A549 (cell line): ENCODE data around the gene KRTAP4-8. TPM values are rescaled to one million over a fixed set of nuclear protein-coding genes. Genes with fewer than 3 reads are reported as not detected.
"Not testable (repeated sequence)": the region's sequence is repeated elsewhere in the genome, so short reads cannot be mapped to it uniquely, and the experiment has no call there.

Source experiments
- ATAC-seq, 2 experiments: fragments of 200-7000 bp in 1 of 2; fragments of >200 bp in 1 of 2; cut with Nextera tagmentation in 1 of 2; cut with Tn5 transposase in 1 of 2; 3 replicates each; pipeline versions ENCODE4 v1.8.0 to v1.9.1; 2018 to 2020; ENCODE audit warnings: mild to moderate bottlenecking in 1 of 2, moderate library complexity in 1 of 2
- CTCF ChIA-PET: fragments of 300-600 bp; sonication (Branson Sonifier 250); formaldehyde crosslinking; extraction: SDS; loops from one replicate; lab custom pipeline; 2021; ENCODE audit warnings: antibody characterized with exemption, inconsistent platforms; lab: Yijun Ruan, JAX
- POLR2A ChIA-PET: fragments of 350-600 bp; formaldehyde crosslinking; extraction: SDS; loops from one replicate; lab custom pipeline; 2021; ENCODE audit warnings: antibody characterized with exemption, inconsistent platforms; lab: Yijun Ruan, JAX
- DNase-seq, 2 experiments: peaks; one replicate each; pipeline versions ENCODE4 v3.0.0 to v3.0.0-alpha.2; 2011 to 2016; ENCODE audit warnings: low read depth in 1 of 2, low spot score in 1 of 2
- FAIRE-seq: peaks from 2 replicates; lab custom pipeline; 2011; peaks lifted over from hg19 to GRCh38; lab: Jason Lieb, UNC
- H3K27ac ChIP-seq, 2 experiments: fragments of >200 bp; sonication (Bioruptor Twin); formaldehyde crosslinking; 3 replicates each; pipeline ENCODE4 v1.5.1; 2016 to 2017
- H3K4me1 ChIP-seq: fragments of >200 bp; sonication (Bioruptor Twin); formaldehyde crosslinking; 3 replicates; pipeline ENCODE4 v1.6.1; 2016
- H3K4me2 ChIP-seq: fragments of >200 bp; sonication (Bioruptor Twin); formaldehyde crosslinking; 3 replicates; pipeline ENCODE4 v1.6.1; 2016
- H3K4me3 ChIP-seq: fragments of >200 bp; sonication (Bioruptor Twin); formaldehyde crosslinking; 3 replicates; pipeline ENCODE4 v1.5.1; 2016
- H3K9me3 ChIP-seq: fragments of >200 bp; sonication (Bioruptor Twin); formaldehyde crosslinking; 3 replicates; pipeline ENCODE4 v1.6.1; 2016
- CBX2 ChIP-seq: fragments of 200-600 bp; sonication (generic); IDR thresholded peaks from 2 replicates; pipeline ENCODE4 v1.6.1; 2016; ENCODE audit warnings: low read depth, mild to moderate bottlenecking, borderline replicate concordance
- CBX8 ChIP-seq: fragments of 200-600 bp; sonication (generic); IDR thresholded peaks from 2 replicates; pipeline ENCODE4 v1.6.1; 2016
- CHD2 ChIP-seq: fragments of 150-350 bp; IDR thresholded peaks from 2 replicates; pipeline ENCODE4 v1.6.1; 2014; ENCODE audit warnings: low read length; ENCODE audit not compliant: partially characterized antibody
- ESRRA ChIP-seq: fragments of 150-350 bp; IDR thresholded peaks from 2 replicates; pipeline ENCODE4 v1.6.1; 2014; ENCODE audit warnings: mild to moderate bottlenecking, low read length, borderline replicate concordance
- FOSL2 ChIP-seq, 2 experiments: fragments of 450-650 bp in 1 of 2; fragments of >200 bp in 1 of 2; sonication (Bioruptor Twin) in 1 of 2; formaldehyde crosslinking; IDR thresholded peaks; 2 replicates each; pipeline versions ENCODE4 v1.5.0 to v1.6.1; 2016 to 2020; ENCODE audit warnings: mild to moderate bottlenecking in 1 of 2, moderate library complexity in 1 of 2
- GATA3 ChIP-seq: IDR thresholded peaks from 2 replicates; pipeline ENCODE4 v1.6.1; 2012; ENCODE audit warnings: borderline replicate concordance
- HDAC2 ChIP-seq: fragments of 200-600 bp; sonication (generic); IDR thresholded peaks from 2 replicates; pipeline ENCODE4 v1.6.1; 2016
- HEYL ChIP-seq: fragments of 250-450 bp; sonication (Bioruptor Pico); IDR thresholded peaks from 2 replicates; pipeline ENCODE4 v1.8.0; 2021; ENCODE audit warnings: mild to moderate bottlenecking, moderate library complexity
- JUN ChIP-seq, 2 experiments: fragments of >200 bp; sonication (Bioruptor Twin); formaldehyde crosslinking; IDR thresholded peaks; 2 replicates in 1 of 2; 3 replicates in 1 of 2; pipeline ENCODE4 v1.6.1; 2016 to 2017
- JUNB ChIP-seq: fragments of >200 bp; sonication (Bioruptor Twin); formaldehyde crosslinking; IDR thresholded peaks from 2 replicates; pipeline ENCODE4 v1.6.1; 2016
- MAFK ChIP-seq: fragments of 450-650 bp; IDR thresholded peaks from 2 replicates; pipeline ENCODE4 v1.6.1; 2014; ENCODE audit not compliant: partially characterized antibody
- NFE2L2 ChIP-seq: fragments of 150-350 bp; conservative IDR thresholded peaks from 2 replicates; pipeline ENCODE4 v1.6.1; 2014; ENCODE audit warnings: low read length
- NPAS2 ChIP-seq: fragments of 250-450 bp; sonication (Bioruptor Pico); IDR thresholded peaks from 2 replicates; pipeline ENCODE4 v1.8.0; 2022; ENCODE audit warnings: mild to moderate bottlenecking, moderate library complexity, borderline replicate concordance
- NR3C1 ChIP-seq: fragments of >200 bp; sonication (Bioruptor Twin); formaldehyde crosslinking; IDR thresholded peaks from 3 replicates; pipeline ENCODE4 v1.6.1; 2017
- RARB ChIP-seq: fragments of 250-450 bp; sonication (Bioruptor Pico); IDR thresholded peaks from 2 replicates; pipeline ENCODE4 v1.8.0; 2021; ENCODE audit warnings: mild to moderate bottlenecking, moderate library complexity
- SREBF2 ChIP-seq: fragments of 450-650 bp; IDR thresholded peaks from 2 replicates; pipeline ENCODE4 v1.6.1; 2014; ENCODE audit warnings: mild to moderate bottlenecking, moderate library complexity
- ZSCAN20 ChIP-seq: fragments of 250-450 bp; sonication (Bioruptor Pico); IDR thresholded peaks from 2 replicates; pipeline ENCODE4 v1.8.0; 2022; ENCODE audit warnings: mild to moderate bottlenecking, moderate library complexity
- WGBS: methylation state at CpG from one replicate; pipeline ENCODE4 v1.1.6; 2017; ENCODE audit errors: missing lambda C conversion rate; 5-methylcytosine and 5-hydroxymethylcytosine counted together
- polyA plus RNA-seq, 4 experiments: library from polyadenylated mRNA; depleted of rRNA in 3 of 4; stranded (reverse); fragments of >200 nt; fragmentation: RNase III in 1 of 4; extraction: RNeasy Plus Mini Kit Qiagen cat#74134 plus additional on column Dnase treatment in 1 of 4; gene quantifications; 2 replicates in 3 of 4; 3 replicates in 1 of 4; pipeline ENCODE4 v1.2.3, GENCODE V29; 2011 to 2017
- TF ChIP-seq, protein P1 (sequence below): fragments of 250-450 bp; sonication (Bioruptor Pico); IDR thresholded peaks from 2 replicates; pipeline ENCODE4 v1.5.0; 2021; ENCODE audit warnings: mild to moderate bottlenecking, moderate library complexity, borderline replicate concordance
- TF ChIP-seq, protein P2 (sequence below): fragments of >200 bp; sonication (Bioruptor Twin); formaldehyde crosslinking; IDR thresholded peaks from 2 replicates; pipeline ENCODE4 v1.6.1; 2016
- TF ChIP-seq, protein P3 (sequence below): fragments of >200 bp; sonication (Bioruptor Twin); formaldehyde crosslinking; IDR thresholded peaks from 3 replicates; pipeline ENCODE4 v1.6.1; 2016

KRTAP4-8 gene
- polyA plus RNA-seq, 2 of the 4 experiments (the other 2 are of a cell fraction), result not detected

DNA sequence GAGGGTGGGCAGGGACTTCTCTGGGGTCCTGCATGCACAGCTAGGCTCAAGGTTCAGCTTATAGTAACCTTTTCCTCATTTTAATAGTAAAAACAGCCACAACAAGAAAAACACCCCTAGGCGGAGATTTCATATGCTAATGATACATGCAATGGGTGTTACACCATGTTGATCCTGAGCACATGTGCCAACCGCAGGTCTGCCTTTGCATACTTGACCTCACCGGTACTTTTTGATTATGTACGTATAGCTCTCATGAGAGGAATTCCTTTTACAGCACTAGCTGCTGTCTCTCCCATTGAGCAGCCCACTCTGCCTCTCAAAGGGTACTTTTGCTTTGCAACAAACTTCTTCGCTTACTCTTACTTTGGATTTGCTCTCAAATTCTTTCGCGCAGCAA lies 1.9 kb downstream of the KRTAP4-8 start (continued):
- no peak for TF ChIP-seq GATA3
- TF ChIP-seq NR3C1, result no peak
- TF ChIP-seq HEYL (CRISPR knock-in tag), result no peak

DNA sequence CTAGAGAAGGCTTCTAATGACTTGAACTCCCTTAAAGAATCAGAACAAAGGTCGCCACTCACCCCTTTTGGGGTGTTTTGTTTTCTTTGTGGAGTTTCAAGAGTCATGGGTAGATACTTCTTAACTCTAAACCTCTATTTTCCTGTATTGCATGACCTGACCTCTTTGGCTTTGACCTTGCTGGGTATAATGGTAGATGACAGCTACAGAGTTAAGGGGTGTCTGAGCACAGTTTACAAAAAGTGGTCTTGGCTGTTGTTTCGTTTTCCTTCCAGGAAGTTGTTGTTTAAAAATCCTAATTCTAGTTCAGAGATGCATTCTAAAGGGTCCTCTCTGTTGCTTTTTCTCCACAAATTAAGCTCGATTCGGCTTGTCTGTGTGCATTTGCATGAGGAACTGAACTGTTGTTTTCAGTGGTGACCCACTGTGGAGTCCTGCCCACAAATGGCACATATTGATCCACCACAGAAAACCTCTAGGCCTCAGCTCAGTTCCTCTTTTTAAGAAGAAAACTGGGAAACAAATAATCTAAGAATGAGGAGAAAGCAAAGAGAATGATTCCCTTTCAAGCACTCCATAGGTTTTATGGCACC lies 9.1 kb downstream of the KRTAP4-8 start:
- FAIRE-seq, result peak; percentile 65

DNA sequence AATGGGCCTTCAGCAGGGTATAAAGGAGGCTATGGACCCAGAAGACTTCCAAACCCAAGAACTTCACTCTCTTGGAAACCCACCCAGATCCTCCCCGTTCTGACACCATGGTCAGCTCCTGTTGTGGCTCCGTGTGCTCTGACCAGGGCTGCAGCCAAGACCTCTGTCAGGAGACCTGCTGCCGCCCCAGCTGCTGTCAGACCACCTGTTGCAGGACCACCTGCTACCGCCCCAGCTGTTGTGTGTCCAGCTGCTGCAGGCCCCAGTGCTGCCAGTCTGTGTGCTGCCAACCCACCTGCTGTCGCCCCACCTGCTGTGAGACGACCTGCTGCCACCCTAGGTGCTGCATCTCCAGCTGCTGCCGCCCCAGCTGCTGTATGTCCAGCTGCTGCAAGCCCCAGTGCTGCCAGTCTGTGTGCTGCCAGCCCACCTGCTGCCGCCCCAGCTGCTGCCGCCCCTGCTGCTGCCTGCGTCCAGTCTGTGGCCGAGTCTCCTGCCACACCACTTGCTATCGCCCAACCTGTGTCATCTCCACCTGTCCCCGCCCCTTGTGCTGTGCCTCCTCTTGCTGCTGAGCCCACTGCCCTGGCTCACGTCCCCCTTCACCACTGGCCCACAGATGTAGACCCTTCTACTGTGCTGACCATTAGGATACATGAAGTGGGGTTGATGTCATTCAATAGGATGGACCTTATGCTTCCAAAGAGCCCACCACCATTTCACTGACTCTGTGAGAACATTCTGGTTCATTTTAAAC lies 13.7 kb downstream of the KRTAP4-8 start, which contains the start of gene KRTAP4-7:
TSS of gene KRTAP4-7 (plus strand) at position 51 of the 757 bp plus-strand sequence. CDS start at position 108, 57 bp downstream.
- WGBS, result 89% methylated on average over 11 of the region's 14 CpGs
- H3K4me3 ChIP-seq, H3K9me3 ChIP-seq, FAIRE-seq, POLR2A ChIA-PET, ATAC-seq, DNase-seq: not testable (repeated sequence)
- peak within 1 kb of the TSS in 1 of 2 experiments; percentile 9; a peak in 1 of 6 replicates for H3K27ac ChIP-seq
- CTCF ChIA-PET, result interaction anchor here (1.4 kb wide), 1 partner anchor 465 kb away, joined by 3 read pairs; no protein-coding TSS in a partner anchor
- H3K4me2 ChIP-seq, result peak within 1 kb of the TSS; percentile 5; the same call in 2 of the 3 replicates
- H3K4me1 ChIP-seq, result peaks cover 12% of the 10 kb centered on the region

More for the DNA sequence above, 9.1 kb downstream of the KRTAP4-8 start:
- ATAC-seq, H3K9me3 ChIP-seq, DNase-seq, POLR2A ChIA-PET, CTCF ChIA-PET, H3K27ac ChIP-seq, H3K4me3 ChIP-seq, H3K4me1 ChIP-seq, H3K4me2 ChIP-seq: not testable (repeated sequence)
- peak; percentile 64; the same call in 1 of the 2 replicates for TF ChIP-seq CBX8
- 59% methylated on average over 4 of the region's 4 CpGs for WGBS

DNA sequence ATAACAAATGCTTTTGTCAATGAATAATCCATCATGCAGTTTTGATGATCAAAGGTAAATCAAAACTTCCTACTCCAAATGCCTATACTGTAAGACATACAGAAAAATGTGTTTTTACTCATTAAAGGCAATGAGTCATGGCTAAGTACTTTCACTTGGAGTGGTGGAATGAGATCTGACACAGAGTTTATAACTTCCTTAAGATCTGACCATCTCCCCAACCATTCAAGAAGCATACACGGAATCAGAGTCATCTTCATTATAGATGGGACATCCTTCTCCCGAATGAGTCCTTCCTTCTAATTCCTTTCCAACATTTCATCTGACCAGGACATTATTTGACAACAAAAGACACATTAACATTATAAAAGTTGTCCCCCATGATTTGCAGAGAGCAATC lies 14.5 kb downstream of the KRTAP4-8 start:
- whole genome bisulfite sequencing, result 4% methylated on average over 2 of the region's 2 CpGs

DNA sequence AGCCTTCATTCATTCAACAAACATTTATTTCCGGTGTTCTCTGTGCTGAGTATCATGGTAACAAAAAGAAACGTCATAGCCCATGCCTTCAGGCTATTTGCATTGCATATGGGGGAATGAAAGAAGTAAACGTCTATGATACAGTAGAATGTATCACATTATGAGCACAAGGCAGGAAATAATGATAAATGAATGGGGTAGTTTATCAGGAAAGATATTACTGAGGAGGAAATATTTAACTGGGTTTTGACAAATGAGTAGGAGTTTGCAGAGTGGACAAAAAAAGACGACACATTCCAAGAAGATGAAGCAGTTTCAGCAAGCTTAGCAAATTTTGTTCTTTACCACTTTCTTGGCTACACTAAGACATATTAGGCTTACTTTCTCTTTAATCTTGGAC lies 15.3 kb downstream of the KRTAP4-8 start:
- FAIRE-seq (peak; percentile 23), DNase-seq (peak in 1 of 2 experiments; percentile 29), ATAC-seq (no peak)
- peaks cover 12% of the 10 kb centered on the region for H3K4me1 ChIP-seq
- no peak overlapping the region for H3K4me3 ChIP-seq
- peak overlapping the region; percentile 5; the same call in 1 of the 3 replicates for H3K4me2 ChIP-seq
- no peaks in the 10 kb centered on the region for H3K9me3 ChIP-seq
- ChIA-PET CTCF (no interaction called here), POLR2A (no interaction called here)
- no peak overlapping the region for H3K27ac ChIP-seq
- TF ChIP-seq MAFK (peak; percentile 70), ESRRA (no peak), FOSL2 (IDR thresholded peaks at IDR 0.05) (no peak), FOSL2 (CRISPR knock-in tag; IDR thresholded peaks at IDR 0.05) (no peak), SREBF2 (no peak)
- 16% methylated on average over 4 of the region's 4 CpGs for WGBS

More for the DNA sequence above, 14.5 kb downstream of the KRTAP4-8 start:
- H3K27ac ChIP-seq, CTCF ChIA-PET, H3K9me3 ChIP-seq, H3K4me3 ChIP-seq, POLR2A ChIA-PET, H3K4me2 ChIP-seq, DNase-seq: not testable (repeated sequence)
- peaks cover 12% of the 10 kb centered on the region for H3K4me1 ChIP-seq
- ATAC-seq, result peak in 1 of 2 experiments; percentile 68; a peak in 3 of 6 replicates
- FAIRE-seq, result peak; percentile 100

DNA sequence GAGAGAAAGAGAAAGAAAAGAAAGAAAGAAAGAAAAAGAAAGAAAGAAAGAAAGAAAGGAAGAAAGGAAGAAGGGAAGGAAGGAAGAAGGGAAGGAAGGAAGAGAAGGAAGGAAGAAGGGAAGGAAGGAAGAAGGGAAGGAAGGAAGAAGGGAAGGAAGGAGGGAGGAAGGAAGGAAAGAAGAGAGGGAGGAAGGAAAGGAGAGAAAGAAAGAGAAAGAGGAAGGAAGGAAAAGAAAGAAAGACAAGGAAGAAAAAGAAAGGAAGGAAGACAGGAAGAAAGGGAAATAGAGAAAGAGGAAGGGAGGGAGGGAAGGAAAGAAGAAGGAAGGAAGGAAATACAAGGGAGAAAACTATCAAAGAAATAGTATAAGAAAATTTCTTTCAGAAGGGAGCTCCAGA lies 21.2 kb downstream of the KRTAP4-8 start:
- FAIRE-seq (no peak), ATAC-seq (no peak), DNase-seq (no peak)
- Histone ChIP-seq H3K4me1 (no peaks in the 10 kb centered on the region), H3K9me3 (no peaks in the 10 kb centered on the region), H3K4me3 (no peak overlapping the region), H3K4me2 (no peak overlapping the region), H3K27ac (no peak overlapping the region)
- POLR2A ChIA-PET, result no interaction called here
- CTCF ChIA-PET, result no interaction called here
- TF ChIP-seq JUNB, result no peak
- no peak for TF ChIP-seq GATA3
- TF ChIP-seq RARB (CRISPR knock-in tag), result no peak
- TF ChIP-seq ZSCAN20, result no peak
- no peak for TF ChIP-seq CHD2
- TF ChIP-seq NPAS2 (CRISPR knock-in tag), result no peak
- no peak for TF ChIP-seq HDAC2
- TF ChIP-seq CBX2, result no peak
- TF ChIP-seq, protein P1, sequence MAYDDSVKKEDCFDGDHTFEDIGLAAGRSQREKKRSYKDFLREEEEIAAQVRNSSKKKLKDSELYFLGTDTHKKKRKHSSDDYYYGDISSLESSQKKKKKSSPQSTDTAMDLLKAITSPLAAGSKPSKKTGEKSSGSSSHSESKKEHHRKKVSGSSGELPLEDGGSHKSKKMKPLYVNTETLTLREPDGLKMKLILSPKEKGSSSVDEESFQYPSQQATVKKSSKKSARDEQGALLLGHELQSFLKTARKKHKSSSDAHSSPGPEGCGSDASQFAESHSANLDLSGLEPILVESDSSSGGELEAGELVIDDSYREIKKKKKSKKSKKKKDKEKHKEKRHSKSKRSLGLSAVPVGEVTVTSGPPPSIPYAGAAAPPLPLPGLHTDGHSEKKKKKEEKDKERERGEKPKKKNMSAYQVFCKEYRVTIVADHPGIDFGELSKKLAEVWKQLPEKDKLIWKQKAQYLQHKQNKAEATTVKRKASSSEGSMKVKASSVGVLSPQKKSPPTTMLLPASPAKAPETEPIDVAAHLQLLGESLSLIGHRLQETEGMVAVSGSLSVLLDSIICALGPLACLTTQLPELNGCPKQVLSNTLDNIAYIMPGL (CRISPR knock-in tag), result no peak
- TF ChIP-seq NFE2L2, result no peak
- TF ChIP-seq JUN (IDR thresholded peaks at IDR 0.05), result no peak
- TF ChIP-seq, protein P2, sequence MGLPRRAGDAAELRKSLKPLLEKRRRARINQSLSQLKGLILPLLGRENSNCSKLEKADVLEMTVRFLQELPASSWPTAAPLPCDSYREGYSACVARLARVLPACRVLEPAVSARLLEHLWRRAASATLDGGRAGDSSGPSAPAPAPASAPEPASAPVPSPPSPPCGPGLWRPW, result no peak
- TF ChIP-seq, protein P3, sequence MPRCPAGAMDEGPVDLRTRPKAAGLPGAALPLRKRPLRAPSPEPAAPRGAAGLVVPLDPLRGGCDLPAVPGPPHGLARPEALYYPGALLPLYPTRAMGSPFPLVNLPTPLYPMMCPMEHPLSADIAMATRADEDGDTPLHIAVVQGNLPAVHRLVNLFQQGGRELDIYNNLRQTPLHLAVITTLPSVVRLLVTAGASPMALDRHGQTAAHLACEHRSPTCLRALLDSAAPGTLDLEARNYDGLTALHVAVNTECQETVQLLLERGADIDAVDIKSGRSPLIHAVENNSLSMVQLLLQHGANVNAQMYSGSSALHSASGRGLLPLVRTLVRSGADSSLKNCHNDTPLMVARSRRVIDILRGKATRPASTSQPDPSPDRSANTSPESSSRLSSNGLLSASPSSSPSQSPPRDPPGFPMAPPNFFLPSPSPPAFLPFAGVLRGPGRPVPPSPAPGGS, result no peak
